Activated naive CD8-positive, alpha-beta T cell treated with anti-CD3 and anti-CD28 coated beads for 36 hours (primary cell): ENCODE results near the gene PCGF3. TPM values are rescaled to one million over a fixed set of nuclear protein-coding genes. Genes with fewer than 3 reads are reported as not detected.

Experiments used
- DNase-seq: peaks from one replicate; pipeline ENCODE4 v3.0.0; 2021
- H3K27ac Mint-ChIP-seq: one replicate; pipeline ENCODE4 v1.8.0; 2022; ENCODE audit warnings: mild to moderate bottlenecking, moderate library complexity, mixed read lengths
- H3K27me3 Mint-ChIP-seq: one replicate; pipeline ENCODE4 v1.8.0; 2022; ENCODE audit warnings: mild to moderate bottlenecking, mixed read lengths
- H3K36me3 Mint-ChIP-seq: one replicate; pipeline ENCODE4 v1.8.0; 2021; ENCODE audit warnings: mild to moderate bottlenecking, mixed read lengths
- H3K4me1 Mint-ChIP-seq: one replicate; pipeline ENCODE4 v1.8.0; 2021; ENCODE audit warnings: mixed read lengths
- H3K4me3 Mint-ChIP-seq: one replicate; pipeline ENCODE4 v1.8.0; 2022; ENCODE audit warnings: mild to moderate bottlenecking, moderate library complexity, mixed read lengths
- H3K9me3 Mint-ChIP-seq: one replicate; pipeline ENCODE4 v1.8.0; 2022; ENCODE audit warnings: mixed read lengths
- total RNA-seq, 2 experiments: library from RNA; stranded (reverse); gene quantifications; one replicate each; pipeline ENCODE4 v1.2.3, GENCODE V29; 2021

PCGF3 gene
- total RNA-seq: 10 to 100 TPM; 19.7 to 21.2 TPM

- H3K4me3 Mint-ChIP-seq: peak within 1 kb of the TSS; percentile 74
- H3K9me3 Mint-ChIP-seq: no peaks in the 10 kb centered on the region
- peak; percentile 97 for DNase-seq
- H3K36me3 Mint-ChIP-seq: peaks cover 2% of the 10 kb centered on the region
- peaks cover 12% of the 10 kb centered on the region for H3K4me1 Mint-ChIP-seq
- H3K27ac Mint-ChIP-seq: peak within 1 kb of the TSS; percentile 60
- peaks cover 4% of the 10 kb centered on the region for H3K27me3 Mint-ChIP-seq
These were observed at the start of gene PCGF3 for GRCh38 chr4:705278-706082. Gene PCGF3, plus strand, starts transcription at chr4:705832. Its CDS starts 27,849 bp downstream, at chr4:733681.

DNA sequence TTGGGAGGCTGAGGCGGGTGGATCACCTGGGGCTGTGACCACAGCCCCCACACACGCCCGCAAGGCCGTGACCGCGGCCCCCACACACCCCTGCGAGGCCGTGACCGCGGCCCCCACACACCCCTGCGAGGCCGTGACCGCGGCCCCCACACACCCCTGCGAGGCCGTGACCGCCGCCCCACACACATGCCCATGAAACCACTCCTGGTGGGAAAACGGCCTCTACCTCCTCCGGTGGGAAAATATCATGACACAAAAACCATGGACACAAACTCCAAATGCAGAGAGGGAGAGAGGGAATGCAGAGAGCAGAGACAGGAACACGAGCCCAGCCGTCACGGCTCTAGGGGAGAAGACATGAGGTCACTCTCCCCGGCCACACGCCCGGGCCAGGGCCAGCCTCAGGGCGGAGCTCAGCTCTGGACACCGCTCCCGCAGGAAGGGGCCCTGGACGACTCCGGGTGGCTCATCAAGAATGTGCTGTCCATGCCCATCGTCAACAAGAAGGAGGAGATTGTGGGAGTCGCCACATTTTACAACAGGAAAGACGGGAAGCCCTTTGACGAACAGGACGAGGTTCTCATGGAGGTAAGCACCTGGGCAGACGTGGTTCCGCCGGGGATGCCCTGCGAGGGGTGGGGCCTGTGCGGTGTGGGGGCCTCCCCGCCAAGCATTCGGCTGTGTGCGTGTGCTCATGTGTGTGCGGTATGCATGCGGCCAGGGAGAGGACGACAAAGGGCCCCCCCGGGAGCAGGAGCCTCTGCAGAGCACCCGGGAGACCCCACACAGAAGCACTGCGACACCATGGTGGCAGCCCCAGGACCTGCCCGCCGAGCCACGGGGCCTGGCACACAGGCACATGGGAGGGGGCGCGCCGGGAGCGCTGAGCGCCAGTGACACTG lies 48.9 kb upstream of the PCGF3 start:
- Mint-ChIP-seq H3K9me3 (no peaks in the 10 kb centered on the region), H3K4me3 (no peak overlapping the region), H3K27me3 (peaks cover 6% of the 10 kb centered on the region), H3K36me3 (peaks cover 9% of the 10 kb centered on the region), H3K4me1 (no peaks in the 10 kb centered on the region), H3K27ac (no peak overlapping the region)
- DNase-seq: no peak

DNA sequence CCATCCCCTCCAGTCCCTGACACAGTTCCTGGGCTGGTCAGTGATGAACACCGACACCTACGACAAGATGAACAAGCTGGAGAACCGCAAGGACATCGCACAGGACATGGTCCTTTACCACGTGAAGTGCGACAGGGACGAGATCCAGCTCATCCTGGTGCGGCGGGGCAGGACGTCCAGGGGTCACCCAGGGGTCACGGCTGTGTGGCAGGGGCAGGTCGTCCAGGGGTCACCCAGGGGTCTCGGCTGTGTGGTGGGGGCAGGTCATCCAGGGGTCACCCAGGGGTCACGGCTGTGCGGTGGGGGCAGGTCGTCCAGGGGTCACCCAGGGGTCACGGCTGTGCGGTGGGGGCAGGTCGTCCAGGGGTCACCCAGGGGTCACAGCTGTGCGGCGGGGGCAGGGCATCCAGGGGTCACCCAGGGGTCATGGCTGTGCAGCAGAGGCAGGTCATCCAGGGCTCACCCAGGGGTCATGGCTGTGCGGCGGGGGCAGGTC lies 48.2 kb upstream of the PCGF3 start:
- Mint-ChIP-seq H3K27me3 (no peaks in the 10 kb centered on the region), H3K36me3 (peaks cover 9% of the 10 kb centered on the region), H3K4me1 (no peaks in the 10 kb centered on the region), H3K9me3 (no peaks in the 10 kb centered on the region), H3K27ac (no peak overlapping the region), H3K4me3 (no peak overlapping the region)
- no peak for DNase-seq

- no peak for DNase-seq
- Mint-ChIP-seq H3K36me3 (peaks cover 9% of the 10 kb centered on the region), H3K4me1 (no peaks in the 10 kb centered on the region), H3K27me3 (no peaks in the 10 kb centered on the region), H3K4me3 (no peak overlapping the region), H3K27ac (no peak overlapping the region), H3K9me3 (no peaks in the 10 kb centered on the region)
These were observed 47.6 kb upstream of the PCGF3 start for GRCh38 chr4:657834-658667.

- no peaks in the 10 kb centered on the region for H3K4me1 Mint-ChIP-seq
- DNase-seq: no peak
- H3K9me3 Mint-ChIP-seq: no peaks in the 10 kb centered on the region
- no peaks in the 10 kb centered on the region for H3K27me3 Mint-ChIP-seq
- H3K27ac Mint-ChIP-seq: no peak overlapping the region
- H3K36me3 Mint-ChIP-seq: peaks cover 9% of the 10 kb centered on the region
- H3K4me3 Mint-ChIP-seq: no peak overlapping the region
These were observed 46.7 kb upstream of the PCGF3 start for GRCh38 chr4:658681-659667.

DNA sequence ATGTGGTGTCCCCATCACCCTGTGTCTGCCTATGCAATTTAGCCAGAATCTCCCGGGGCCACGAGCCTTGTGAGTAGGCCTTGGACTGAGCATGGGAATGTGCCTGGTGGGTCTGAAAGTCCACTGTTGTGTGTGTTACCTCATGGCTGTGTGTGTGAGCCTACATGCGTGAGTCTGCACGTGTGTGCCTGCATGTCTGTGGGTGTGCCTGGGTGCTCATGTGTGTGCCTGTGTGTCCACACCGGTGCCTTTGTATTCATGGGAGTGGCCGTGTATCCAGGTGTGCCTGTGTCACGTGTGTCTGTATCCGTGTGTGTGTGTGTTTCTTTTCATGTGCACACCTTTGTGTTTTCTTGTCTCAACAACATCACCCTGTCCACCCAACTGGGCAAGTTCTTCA lies 45.8 kb upstream of the PCGF3 start:
- H3K4me3 Mint-ChIP-seq: no peak overlapping the region
- H3K4me1 Mint-ChIP-seq: peaks cover 5% of the 10 kb centered on the region
- DNase-seq: no peak
- peaks cover 11% of the 10 kb centered on the region for H3K36me3 Mint-ChIP-seq
- H3K9me3 Mint-ChIP-seq: no peaks in the 10 kb centered on the region
- H3K27ac Mint-ChIP-seq: no peak overlapping the region
- H3K27me3 Mint-ChIP-seq: no peaks in the 10 kb centered on the region

GRCh38 chr4:660401-660800 lies 45.2 kb upstream of the PCGF3 start:
- peaks cover 11% of the 10 kb centered on the region for H3K36me3 Mint-ChIP-seq
- H3K4me3 Mint-ChIP-seq: no peak overlapping the region
- no peaks in the 10 kb centered on the region for H3K9me3 Mint-ChIP-seq
- no peak overlapping the region for H3K27ac Mint-ChIP-seq
- no peaks in the 10 kb centered on the region for H3K27me3 Mint-ChIP-seq
- H3K4me1 Mint-ChIP-seq: peaks cover 7% of the 10 kb centered on the region
- DNase-seq: no peak

- Mint-ChIP-seq H3K4me3 (no peak overlapping the region), H3K4me1 (peaks cover 7% of the 10 kb centered on the region)
These were observed 44.4 kb upstream of the PCGF3 start for GRCh38 chr4:661231-661630.

GRCh38 chr4:661881-662761 lies 43.5 kb upstream of the PCGF3 start:
- H3K4me3 Mint-ChIP-seq: peak overlapping the region; percentile 40
- no peak overlapping the region for H3K27ac Mint-ChIP-seq
- no peaks in the 10 kb centered on the region for H3K27me3 Mint-ChIP-seq
- peaks cover 7% of the 10 kb centered on the region for H3K4me1 Mint-ChIP-seq
- H3K36me3 Mint-ChIP-seq: peaks cover 11% of the 10 kb centered on the region
- no peaks in the 10 kb centered on the region for H3K9me3 Mint-ChIP-seq
- DNase-seq: no peak

More at GRCh38 chr4:661231-661630, 44.4 kb upstream of the PCGF3 start:
- Mint-ChIP-seq H3K9me3 (no peaks in the 10 kb centered on the region), H3K36me3 (peaks cover 11% of the 10 kb centered on the region), H3K27ac (no peak overlapping the region), H3K27me3 (no peaks in the 10 kb centered on the region)
- no peak for DNase-seq

GRCh38 chr4:663046-663437 lies 42.6 kb upstream of the PCGF3 start:
- Mint-ChIP-seq H3K4me3 (peak overlapping the region; percentile 85), H3K36me3 (peaks cover 11% of the 10 kb centered on the region), H3K9me3 (no peaks in the 10 kb centered on the region), H3K27ac (peak overlapping the region; percentile 74), H3K27me3 (no peaks in the 10 kb centered on the region), H3K4me1 (peaks cover 7% of the 10 kb centered on the region)
- DNase-seq: no peak

DNA sequence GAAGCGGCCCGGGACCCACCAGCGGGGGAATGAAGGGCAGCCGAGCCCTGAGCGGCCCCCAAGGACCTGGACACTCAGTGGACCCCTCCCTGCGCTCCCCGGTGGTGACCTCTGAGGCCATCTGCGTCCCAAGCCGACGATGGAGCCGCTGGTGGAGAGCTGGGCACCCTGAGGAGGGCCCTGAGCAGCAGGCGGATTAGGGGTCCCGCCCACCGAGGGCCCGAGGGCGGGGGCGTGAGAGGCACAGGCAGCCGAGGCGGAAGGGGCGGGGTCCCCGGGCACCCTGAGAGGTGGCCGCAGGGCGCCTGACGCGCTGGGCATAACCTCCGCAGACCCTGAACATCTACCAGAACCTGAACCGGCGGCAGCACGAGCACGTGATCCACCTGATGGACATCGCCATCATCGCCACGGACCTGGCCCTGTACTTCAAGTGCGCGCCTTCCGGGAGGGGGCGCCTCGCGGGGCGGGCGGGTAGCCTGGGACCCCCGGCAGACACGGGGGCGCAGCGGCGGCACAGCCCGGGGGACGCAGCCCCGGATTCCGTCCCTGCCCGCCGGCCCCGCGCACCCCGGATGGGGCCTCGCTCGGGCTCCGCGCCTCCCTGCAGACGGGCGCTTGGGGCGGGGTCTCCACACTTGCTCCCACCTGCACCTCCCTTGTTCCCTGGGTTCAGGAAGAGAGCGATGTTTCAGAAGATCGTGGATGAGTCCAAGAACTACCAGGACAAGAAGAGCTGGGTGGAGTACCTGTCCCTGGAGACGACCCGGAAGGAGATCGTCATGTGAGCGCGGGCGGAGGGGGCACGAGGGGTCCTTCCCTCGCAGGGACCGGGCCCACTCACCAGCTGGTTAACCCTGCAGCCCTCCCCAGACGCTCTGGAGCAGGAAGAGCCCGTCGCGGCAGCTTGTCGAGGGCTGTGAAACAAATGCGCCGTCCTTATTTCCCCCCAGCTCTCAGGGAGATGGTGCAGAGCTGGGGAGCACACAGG lies 41.9 kb upstream of the PCGF3 start:
- peak overlapping the region; percentile 85 for H3K4me3 Mint-ChIP-seq

DNA sequence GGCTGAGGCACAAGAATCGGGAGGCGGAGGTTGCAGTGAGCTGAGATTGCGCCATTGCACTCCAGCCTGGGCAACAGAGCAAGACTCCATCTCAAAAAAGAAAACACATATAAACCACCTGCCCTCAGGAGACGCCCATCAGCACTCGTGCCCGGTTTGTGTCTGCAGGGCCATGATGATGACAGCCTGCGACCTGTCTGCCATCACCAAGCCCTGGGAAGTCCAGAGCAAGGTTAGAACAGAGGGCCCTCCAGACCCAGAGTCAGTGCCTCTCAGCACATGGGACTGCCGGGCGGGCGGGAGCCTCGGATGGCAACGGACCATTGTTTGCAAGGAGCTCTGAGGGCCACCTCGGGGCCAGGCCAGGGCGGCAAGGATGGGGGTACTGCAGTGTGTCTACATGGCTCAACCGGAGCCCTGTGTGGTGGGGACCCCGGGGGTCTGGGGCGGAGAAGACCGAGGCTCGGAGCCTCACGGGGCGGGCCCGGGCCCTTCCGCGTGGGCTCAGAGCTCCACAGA lies 40.9 kb upstream of the PCGF3 start:
- H3K4me3 Mint-ChIP-seq: peak overlapping the region; percentile 84
- no peaks in the 10 kb centered on the region for H3K27me3 Mint-ChIP-seq
- H3K36me3 Mint-ChIP-seq: peaks cover 11% of the 10 kb centered on the region
- H3K9me3 Mint-ChIP-seq: no peaks in the 10 kb centered on the region
- H3K27ac Mint-ChIP-seq: peak overlapping the region; percentile 90
- peaks cover 7% of the 10 kb centered on the region for H3K4me1 Mint-ChIP-seq
- DNase-seq: no peak

More for the DNA sequence above, 41.9 kb upstream of the PCGF3 start:
- Mint-ChIP-seq H3K27me3 (no peaks in the 10 kb centered on the region), H3K27ac (peak overlapping the region; percentile 90), H3K4me1 (peaks cover 7% of the 10 kb centered on the region), H3K9me3 (no peaks in the 10 kb centered on the region), H3K36me3 (peaks cover 11% of the 10 kb centered on the region)
- peak; percentile 87 for DNase-seq
